GM12872 (cell line): Measurements from ENCODE around the gene CD248.

Experiments used
- CTCF ChIP-seq: IDR thresholded peaks from 3 replicates; pipeline ENCODE4 v1.5.1; 2011; ENCODE audit warnings: low read depth, mild to moderate bottlenecking, low read length, moderate library complexity; ENCODE audit not compliant: insufficient read depth

CD248 gene

DNA sequence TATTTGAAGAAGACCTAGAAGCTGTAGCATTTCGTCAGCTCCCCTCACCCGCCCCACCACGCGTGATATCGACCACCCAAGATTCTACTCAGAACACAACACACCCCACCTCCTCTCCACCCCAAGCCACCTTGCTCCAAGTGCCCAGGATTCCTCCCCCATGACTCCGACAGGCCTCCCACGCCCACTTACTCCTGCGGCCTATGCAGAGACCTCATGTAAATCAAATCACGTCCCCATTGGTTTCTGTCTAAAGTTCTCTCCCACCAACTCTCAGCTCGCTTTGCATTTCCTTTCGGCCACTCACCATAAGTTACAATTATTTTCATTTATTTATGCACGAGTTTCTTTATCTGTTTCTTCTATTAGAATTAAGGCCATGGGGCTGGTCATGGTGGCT is 14.2 kb downstream of the CD248 start:
- no peak for TF ChIP-seq CTCF

- TF ChIP-seq CTCF = no peak
These were observed 17.7 kb downstream of the CD248 start for GRCh38 chr11:66299186-66299585.

DNA sequence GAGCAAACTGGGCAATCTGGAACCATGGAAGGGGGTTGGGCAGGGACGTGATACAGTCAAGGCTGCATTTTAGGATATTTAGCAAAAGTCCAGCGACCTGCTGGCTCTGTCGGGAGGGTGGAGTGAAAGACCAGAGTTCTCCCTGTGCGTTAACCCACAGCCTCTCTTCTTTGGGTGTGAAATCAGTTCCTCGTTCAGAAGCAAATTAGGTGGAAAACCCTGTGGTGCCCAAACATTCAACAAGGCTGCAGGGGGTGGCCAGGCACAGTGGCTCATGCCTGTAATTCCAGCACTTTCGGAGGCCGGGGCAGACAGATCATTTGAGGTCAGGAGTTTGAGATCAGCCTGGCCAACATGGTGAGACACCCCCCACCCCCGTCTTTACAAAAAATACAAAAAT is 19.2 kb downstream of the CD248 start:
- TF ChIP-seq CTCF = no peak

DNA sequence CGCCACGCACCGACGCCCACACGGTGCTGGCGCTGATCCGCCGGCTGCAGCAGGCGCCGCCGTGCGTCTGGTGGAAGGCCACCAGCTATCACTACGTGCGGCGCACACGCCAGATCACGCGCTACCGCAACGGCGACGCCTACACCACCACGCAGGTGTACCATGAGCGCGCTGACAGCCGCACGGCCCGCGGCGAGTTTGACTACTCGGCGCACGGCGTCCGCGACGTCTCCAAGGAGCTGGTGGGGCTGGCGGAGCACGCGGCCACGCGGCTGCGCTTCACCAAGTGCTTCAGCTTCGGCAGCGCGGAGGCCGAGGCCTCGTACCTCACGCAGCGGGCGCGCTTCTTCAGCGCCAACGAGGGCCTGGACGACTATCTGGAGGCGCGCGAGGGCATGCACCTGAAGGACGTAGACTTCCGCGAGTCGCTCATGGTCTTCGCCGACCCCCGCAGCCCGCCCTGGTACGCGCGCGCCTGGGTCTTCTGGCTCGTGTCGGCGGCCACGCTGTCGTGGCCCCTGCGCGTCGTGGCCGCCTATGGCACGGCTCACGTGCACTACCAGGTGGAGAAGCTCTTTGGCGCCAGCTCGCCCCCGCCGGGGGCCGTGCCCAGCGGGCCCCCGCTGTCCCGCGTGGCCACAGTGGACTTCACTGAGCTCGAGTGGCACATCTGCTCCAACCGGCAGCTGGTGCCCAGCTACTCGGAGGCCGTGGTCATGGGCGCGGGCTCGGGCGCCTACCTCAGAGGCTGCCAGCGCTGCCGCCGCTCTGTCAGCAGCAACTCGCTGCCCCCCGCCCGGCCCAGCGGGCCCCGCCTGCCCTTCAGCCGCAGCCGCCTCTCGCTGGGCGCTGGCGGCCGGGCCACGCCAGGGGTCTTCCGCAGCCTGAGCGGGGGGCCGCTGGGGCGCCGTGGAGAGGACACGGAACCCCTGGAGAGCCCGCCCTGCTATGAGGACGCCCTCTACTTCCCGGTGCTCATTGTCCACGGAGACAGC is 21.9 kb downstream of the CD248 start:
- no peak for TF ChIP-seq CTCF

DNA sequence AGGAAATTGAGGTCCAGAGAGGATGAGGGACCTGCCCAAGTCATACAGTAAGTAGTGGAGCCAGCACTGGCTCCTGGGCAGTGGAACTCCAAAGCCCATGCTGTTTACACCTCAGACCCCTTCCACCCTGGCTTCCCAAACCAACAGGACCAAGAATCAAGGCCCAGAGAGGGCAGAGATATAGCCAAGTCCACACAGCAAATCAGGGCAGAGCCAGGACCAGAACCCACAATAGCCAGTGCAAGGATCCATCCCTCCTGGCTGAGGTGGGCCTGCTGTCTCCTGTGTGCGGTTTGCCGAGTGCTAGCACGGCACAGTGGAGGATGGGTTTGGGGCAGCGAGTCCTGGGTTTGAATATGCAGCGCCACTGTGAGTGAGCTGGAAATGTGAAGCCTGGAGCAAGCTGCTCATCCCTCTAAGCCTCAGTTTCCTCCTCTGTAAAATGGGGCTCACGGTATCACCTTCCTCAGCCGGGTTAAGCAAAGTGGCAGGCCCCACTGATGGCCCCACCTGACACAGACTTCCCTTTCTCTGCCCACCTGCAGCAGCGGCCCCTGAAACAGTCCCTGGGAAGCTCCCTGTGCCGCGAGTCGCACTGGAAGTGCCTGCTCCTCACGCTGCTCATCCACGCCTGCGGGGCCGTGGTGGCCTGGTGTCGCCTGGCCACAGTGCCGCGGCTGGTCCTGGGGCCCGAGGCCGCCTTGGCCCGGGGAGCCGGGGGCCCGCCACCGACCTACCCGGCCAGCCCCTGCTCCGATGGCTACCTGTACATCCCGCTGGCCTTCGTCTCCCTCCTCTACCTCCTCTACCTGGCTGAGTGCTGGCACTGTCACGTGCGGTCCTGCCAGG is 22.8 kb downstream of the CD248 start:
- TF ChIP-seq CTCF = no peak

DNA sequence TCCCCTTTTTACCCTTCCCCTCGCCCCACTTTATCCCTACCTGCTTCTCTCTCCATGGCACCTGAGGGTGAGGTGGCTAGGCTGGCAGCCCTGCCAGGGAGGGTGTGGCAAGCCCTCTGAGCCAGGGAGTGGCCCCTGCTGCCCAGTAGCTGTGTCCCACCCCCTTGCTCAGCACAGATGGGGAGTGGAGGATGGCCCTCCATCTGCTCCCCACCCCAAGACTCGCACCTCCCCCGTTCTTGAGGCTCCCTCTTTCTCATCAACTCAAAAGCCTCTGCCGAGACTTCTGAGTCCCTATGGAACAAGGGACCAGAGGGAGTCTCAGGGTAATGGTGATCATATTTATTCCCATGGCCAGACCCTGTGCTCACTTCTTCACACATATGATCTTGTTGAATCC is 23.5 kb downstream of the CD248 start:
- no peak for TF ChIP-seq CTCF
